HepG2 (cell line): ENCODE data around the gene PNLDC1. TPM values are rescaled to one million over a fixed set of nuclear protein-coding genes. Genes with fewer than 3 reads are reported as not detected.

Experiments used
- CBX2 ChIP-seq, 2 experiments: fragments of 200-600 bp in 1 of 2; sonication (generic); formaldehyde crosslinking in 1 of 2; IDR thresholded peaks; 2 replicates each; pipeline versions ENCODE4 v1.7.0 to v1.8.1; 2018 to 2022; ENCODE audit warnings: low read depth in 2 of 2, low read length in 1 of 2, mild to moderate bottlenecking in 1 of 2, missing genetic modification reagents in 1 of 2
- CBX5 ChIP-seq: sonication (generic); formaldehyde crosslinking; IDR thresholded peaks from 2 replicates; pipeline ENCODE4 v1.4.0; 2020; ENCODE audit warnings: missing genetic modification reagents, borderline replicate concordance
- ELF3 ChIP-seq: IDR thresholded peaks from 2 replicates; pipeline ENCODE4 v1.6.1; 2016; ENCODE audit warnings: missing genetic modification reagents, missing compliant biosample characterization
- HNRNPK ChIP-seq: fragments of 200-400 bp; formaldehyde crosslinking; IDR thresholded peaks from 2 replicates; pipeline ENCODE4 v1.6.1; 2018; ENCODE audit warnings: low read length, low read depth, moderate library complexity, mild to moderate bottlenecking; ENCODE audit not compliant: poor library complexity, severe bottlenecking
- HNRNPL ChIP-seq: fragments of 200-400 bp; formaldehyde crosslinking; IDR thresholded peaks from 2 replicates; pipeline ENCODE4 v1.6.1; 2017; ENCODE audit warnings: mild to moderate bottlenecking, low read depth, low read length
- MED1 ChIP-seq: sonication (generic); formaldehyde crosslinking; IDR thresholded peaks from 2 replicates; pipeline ENCODE4 v1.4.0; 2020; ENCODE audit warnings: missing genetic modification reagents
- NPAS2 ChIP-seq: sonication (generic); formaldehyde crosslinking; IDR thresholded peaks from 2 replicates; pipeline ENCODE4 v1.8.0; 2022; ENCODE audit warnings: mild to moderate bottlenecking, missing genetic modification reagents, borderline replicate concordance
- SCMH1 ChIP-seq: sonication (generic); formaldehyde crosslinking; IDR thresholded peaks from 2 replicates; pipeline ENCODE4 v1.9.0; 2021; ENCODE audit warnings: missing genetic modification reagents, mild to moderate bottlenecking, borderline replicate concordance
- SMC3 ChIP-seq: IDR thresholded peaks from 2 replicates; pipeline ENCODE4 v1.6.1; 2011; ENCODE audit warnings: low read length, improper control_type of control experiment
- SSRP1 ChIP-seq: IDR thresholded peaks from 2 replicates; pipeline ENCODE4 v1.6.1; 2016; ENCODE audit warnings: control low read depth
- ZNF563 ChIP-seq: sonication (generic); formaldehyde crosslinking; IDR thresholded peaks from 2 replicates; pipeline ENCODE4 v1.8.0; 2022; ENCODE audit warnings: mild to moderate bottlenecking, moderate library complexity, missing genetic modification reagents
- polyA plus RNA-seq, 8 experiments: library from polyadenylated mRNA; depleted of rRNA in 3 of 8; stranded (reverse) in 7 of 8; unstranded in 1 of 8; fragments of >200 nt; fragmentation: Illumina TruSeq in 4 of 8; extraction: Trizol in 4 of 8; gene quantifications; 2 replicates each; pipeline versions ENCODE4 v1.2.1 to v1.2.3, GENCODE V29; 2011 to 2016; ENCODE audit warnings: low read depth in 4 of 8, missing spikeins in 1 of 8, mixed read lengths in 1 of 8; ENCODE audit not compliant: insufficient read depth in 1 of 8
- total RNA-seq, 5 experiments: library from RNA; depleted of rRNA; stranded (reverse); fragments of >200 nt; fragmentation: Illumina TruSeq; extraction: Trizol; gene quantifications; 2 replicates each; pipeline ENCODE4 v1.2.3, GENCODE V29; 2016; ENCODE audit warnings: low read depth in 1 of 5
- TF ChIP-seq, protein P1 (sequence below): sonication (generic); formaldehyde crosslinking; IDR thresholded peaks from 2 replicates; pipeline ENCODE4 v1.8.0; 2022; ENCODE audit warnings: missing genetic modification reagents, mild to moderate bottlenecking, borderline replicate concordance
- TF ChIP-seq, protein P2 (sequence below): sonication (generic); formaldehyde crosslinking; IDR thresholded peaks from 2 replicates; pipeline ENCODE4 v1.4.0; 2020; ENCODE audit warnings: mild to moderate bottlenecking, missing genetic modification reagents
- TF ChIP-seq, protein P3 (sequence below): IDR thresholded peaks from 2 replicates; pipeline ENCODE4 v1.6.1; 2016
- TF ChIP-seq, protein P4 (sequence below): sonication (generic); formaldehyde crosslinking; IDR thresholded peaks from 2 replicates; pipeline ENCODE4 v1.8.0; 2022; ENCODE audit warnings: missing genetic modification reagents, mild to moderate bottlenecking, moderate library complexity, borderline replicate concordance
- TF ChIP-seq, protein P5 (sequence below): sonication (generic); formaldehyde crosslinking; IDR thresholded peaks from 2 replicates; pipeline ENCODE4 v1.5.0; 2020; ENCODE audit warnings: mild to moderate bottlenecking, missing genetic modification reagents
- TF ChIP-seq, protein P6 (sequence below): sonication (generic); formaldehyde crosslinking; IDR thresholded peaks from 2 replicates; pipeline ENCODE4 v1.4.0; 2020; ENCODE audit warnings: missing genetic modification reagents

PNLDC1 gene
- total and polyA plus RNA-seq, 2 of the 13 experiments (the other 11 are each of a cell fraction or from before 2014, with no cell fraction given), result not detected

- TF ChIP-seq CBX5 (CRISPR knock-in tag), result no peak
- TF ChIP-seq, protein P1, sequence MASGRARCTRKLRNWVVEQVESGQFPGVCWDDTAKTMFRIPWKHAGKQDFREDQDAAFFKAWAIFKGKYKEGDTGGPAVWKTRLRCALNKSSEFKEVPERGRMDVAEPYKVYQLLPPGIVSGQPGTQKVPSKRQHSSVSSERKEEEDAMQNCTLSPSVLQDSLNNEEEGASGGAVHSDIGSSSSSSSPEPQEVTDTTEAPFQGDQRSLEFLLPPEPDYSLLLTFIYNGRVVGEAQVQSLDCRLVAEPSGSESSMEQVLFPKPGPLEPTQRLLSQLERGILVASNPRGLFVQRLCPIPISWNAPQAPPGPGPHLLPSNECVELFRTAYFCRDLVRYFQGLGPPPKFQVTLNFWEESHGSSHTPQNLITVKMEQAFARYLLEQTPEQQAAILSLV (CRISPR knock-in tag), result no peak
- no peak for TF ChIP-seq SSRP1
- TF ChIP-seq, protein P2, sequence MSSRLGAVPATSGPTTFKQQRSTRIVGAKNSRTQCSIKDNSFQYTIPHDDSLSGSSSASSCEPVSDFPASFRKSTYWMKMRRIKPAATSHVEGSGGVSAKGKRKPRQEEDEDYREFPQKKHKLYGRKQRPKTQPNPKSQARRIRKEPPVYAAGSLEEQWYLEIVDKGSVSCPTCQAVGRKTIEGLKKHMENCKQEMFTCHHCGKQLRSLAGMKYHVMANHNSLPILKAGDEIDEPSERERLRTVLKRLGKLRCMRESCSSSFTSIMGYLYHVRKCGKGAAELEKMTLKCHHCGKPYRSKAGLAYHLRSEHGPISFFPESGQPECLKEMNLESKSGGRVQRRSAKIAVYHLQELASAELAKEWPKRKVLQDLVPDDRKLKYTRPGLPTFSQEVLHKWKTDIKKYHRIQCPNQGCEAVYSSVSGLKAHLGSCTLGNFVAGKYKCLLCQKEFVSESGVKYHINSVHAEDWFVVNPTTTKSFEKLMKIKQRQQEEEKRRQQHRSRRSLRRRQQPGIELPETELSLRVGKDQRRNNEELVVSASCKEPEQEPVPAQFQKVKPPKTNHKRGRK (CRISPR knock-in tag), result no peak
- TF ChIP-seq, protein P3, sequence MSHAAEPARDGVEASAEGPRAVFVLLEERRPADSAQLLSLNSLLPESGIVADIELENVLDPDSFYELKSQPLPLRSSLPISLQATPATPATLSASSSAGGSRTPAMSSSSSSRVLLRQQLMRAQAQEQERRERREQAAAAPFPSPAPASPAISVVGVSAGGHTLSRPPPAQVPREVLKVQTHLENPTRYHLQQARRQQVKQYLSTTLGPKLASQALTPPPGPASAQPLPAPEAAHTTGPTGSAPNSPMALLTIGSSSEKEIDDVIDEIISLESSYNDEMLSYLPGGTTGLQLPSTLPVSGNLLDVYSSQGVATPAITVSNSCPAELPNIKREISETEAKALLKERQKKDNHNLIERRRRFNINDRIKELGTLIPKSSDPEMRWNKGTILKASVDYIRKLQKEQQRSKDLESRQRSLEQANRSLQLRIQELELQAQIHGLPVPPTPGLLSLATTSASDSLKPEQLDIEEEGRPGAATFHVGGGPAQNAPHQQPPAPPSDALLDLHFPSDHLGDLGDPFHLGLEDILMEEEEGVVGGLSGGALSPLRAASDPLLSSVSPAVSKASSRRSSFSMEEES, result no peak
- TF ChIP-seq, protein P4, sequence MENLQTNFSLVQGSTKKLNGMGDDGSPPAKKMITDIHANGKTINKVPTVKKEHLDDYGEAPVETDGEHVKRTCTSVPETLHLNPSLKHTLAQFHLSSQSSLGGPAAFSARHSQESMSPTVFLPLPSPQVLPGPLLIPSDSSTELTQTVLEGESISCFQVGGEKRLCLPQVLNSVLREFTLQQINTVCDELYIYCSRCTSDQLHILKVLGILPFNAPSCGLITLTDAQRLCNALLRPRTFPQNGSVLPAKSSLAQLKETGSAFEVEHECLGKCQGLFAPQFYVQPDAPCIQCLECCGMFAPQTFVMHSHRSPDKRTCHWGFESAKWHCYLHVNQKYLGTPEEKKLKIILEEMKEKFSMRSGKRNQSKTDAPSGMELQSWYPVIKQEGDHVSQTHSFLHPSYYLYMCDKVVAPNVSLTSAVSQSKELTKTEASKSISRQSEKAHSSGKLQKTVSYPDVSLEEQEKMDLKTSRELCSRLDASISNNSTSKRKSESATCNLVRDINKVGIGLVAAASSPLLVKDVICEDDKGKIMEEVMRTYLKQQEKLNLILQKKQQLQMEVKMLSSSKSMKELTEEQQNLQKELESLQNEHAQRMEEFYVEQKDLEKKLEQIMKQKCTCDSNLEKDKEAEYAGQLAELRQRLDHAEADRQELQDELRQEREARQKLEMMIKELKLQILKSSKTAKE, result no peak
- no peak for TF ChIP-seq SCMH1 (CRISPR knock-in tag)
- no peak for TF ChIP-seq HNRNPK
- 0 out of 2 replicates have a peak, but pooled peaks have one; percentile 13 for TF ChIP-seq NPAS2 (CRISPR knock-in tag)
- TF ChIP-seq, protein P5, sequence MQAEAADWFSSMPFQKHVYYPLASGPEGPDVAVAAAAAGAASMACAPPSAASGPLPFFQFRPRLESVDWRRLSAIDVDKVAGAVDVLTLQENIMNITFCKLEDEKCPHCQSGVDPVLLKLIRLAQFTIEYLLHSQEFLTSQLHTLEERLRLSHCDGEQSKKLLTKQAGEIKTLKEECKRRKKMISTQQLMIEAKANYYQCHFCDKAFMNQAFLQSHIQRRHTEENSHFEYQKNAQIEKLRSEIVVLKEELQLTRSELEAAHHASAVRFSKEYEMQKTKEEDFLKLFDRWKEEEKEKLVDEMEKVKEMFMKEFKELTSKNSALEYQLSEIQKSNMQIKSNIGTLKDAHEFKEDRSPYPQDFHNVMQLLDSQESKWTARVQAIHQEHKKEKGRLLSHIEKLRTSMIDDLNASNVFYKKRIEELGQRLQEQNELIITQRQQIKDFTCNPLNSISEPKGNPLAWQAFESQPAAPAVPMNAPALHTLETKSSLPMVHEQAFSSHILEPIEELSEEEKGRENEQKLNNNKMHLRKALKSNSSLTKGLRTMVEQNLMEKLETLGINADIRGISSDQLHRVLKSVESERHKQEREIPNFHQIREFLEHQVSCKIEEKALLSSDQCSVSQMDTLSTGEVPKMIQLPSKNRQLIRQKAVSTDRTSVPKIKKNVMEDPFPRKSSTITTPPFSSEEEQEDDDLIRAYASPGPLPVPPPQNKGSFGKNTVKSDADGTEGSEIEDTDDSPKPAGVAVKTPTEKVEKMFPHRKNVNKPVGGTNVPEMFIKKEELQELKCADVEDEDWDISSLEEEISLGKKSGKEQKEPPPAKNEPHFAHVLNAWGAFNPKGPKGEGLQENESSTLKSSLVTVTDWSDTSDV, result no peak
- TF ChIP-seq CBX2 (IDR thresholded peaks at IDR 0.05; ENCODE audit: low read depth, low read length), result no peak
- TF ChIP-seq CBX2 (CRISPR knock-in tag; IDR thresholded peaks at IDR 0.05; ENCODE audit: low read depth), result no peak
- TF ChIP-seq ZNF563 (CRISPR knock-in tag), result 0 out of 2 replicates have a peak, but pooled peaks have one; percentile 67
- TF ChIP-seq SMC3, result no peak
- no peak for TF ChIP-seq HNRNPL
- 0 out of 2 replicates have a peak, but pooled peaks have one; percentile 21 for TF ChIP-seq ELF3 (CRISPR knock-in tag)
- TF ChIP-seq MED1, result no peak; the same call in 1 of the 2 replicates
- TF ChIP-seq, protein P6, sequence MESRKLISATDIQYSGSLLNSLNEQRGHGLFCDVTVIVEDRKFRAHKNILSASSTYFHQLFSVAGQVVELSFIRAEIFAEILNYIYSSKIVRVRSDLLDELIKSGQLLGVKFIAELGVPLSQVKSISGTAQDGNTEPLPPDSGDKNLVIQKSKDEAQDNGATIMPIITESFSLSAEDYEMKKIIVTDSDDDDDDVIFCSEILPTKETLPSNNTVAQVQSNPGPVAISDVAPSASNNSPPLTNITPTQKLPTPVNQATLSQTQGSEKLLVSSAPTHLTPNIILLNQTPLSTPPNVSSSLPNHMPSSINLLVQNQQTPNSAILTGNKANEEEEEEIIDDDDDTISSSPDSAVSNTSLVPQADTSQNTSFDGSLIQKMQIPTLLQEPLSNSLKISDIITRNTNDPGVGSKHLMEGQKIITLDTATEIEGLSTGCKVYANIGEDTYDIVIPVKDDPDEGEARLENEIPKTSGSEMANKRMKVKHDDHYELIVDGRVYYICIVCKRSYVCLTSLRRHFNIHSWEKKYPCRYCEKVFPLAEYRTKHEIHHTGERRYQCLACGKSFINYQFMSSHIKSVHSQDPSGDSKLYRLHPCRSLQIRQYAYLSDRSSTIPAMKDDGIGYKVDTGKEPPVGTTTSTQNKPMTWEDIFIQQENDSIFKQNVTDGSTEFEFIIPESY (CRISPR knock-in tag), result no peak
Measured at GRCh38 chr6:159788753-159789376, 11.2 kb upstream of the PNLDC1 start (continued).
